B cell (primary cell): ENCODE data around the gene EDAR. TPM values are rescaled to one million over a fixed set of nuclear protein-coding genes. Genes with fewer than 3 reads are reported as not detected.

ENCODE experiments used
- ATAC-seq: fragments of 200-7000 bp; cut with Tn5 transposase; one replicate; pipeline ENCODE4 v1.10.0; 2021; ENCODE audit warnings: low read depth, mild to moderate bottlenecking, moderate number of reproducible peaks, moderate library complexity
- CTCF ChIA-PET: fragments of 350-600 bp; sonication (Branson Sonifier 250); formaldehyde crosslinking; loops from one replicate; lab custom pipeline; 2021; ENCODE audit warnings: antibody characterized with exemption, inconsistent platforms; lab: Charles Lee
- POLR2A ChIA-PET: fragments of 350-600 bp; sonication (Branson Sonifier 250); formaldehyde crosslinking; loops from one replicate; lab custom pipeline; 2021; ENCODE audit warnings: antibody characterized with exemption; lab: Charles Lee
- DNase-seq: peaks from one replicate; pipeline ENCODE4 v3.0.0; 2013
- H2AFZ ChIP-seq: 2 replicates; pipeline ENCODE4 v1.6.1; 2012; ENCODE audit warnings: mild to moderate bottlenecking, low read depth, low read length; ENCODE audit not compliant: insufficient read depth, poor library complexity, severe bottlenecking
- H3K27ac ChIP-seq, 2 donors: 1 replicate in 1 of 2; 2 replicates in 1 of 2; pipeline ENCODE4 v1.5.1; 2012 to 2013; ENCODE audit warnings: low read length in 2 of 2, mild to moderate bottlenecking in 2 of 2, moderate library complexity in 1 of 2
- H3K27me3 ChIP-seq, 4 experiments: fragments of 200-600 bp in 1 of 4; sonication (generic) in 1 of 4; replicated peaks in 1 of 4; 1 replicate in 2 of 4; 2 replicates in 2 of 4; pipeline versions ENCODE4 v1.6.1 to v1.7.0; 2013 to 2016; ENCODE audit warnings: low read length in 3 of 4, mild to moderate bottlenecking in 2 of 4, mixed read lengths in 1 of 4, moderate library complexity in 1 of 4; ENCODE audit not compliant: insufficient read depth in 4 of 4, control insufficient read depth in 3 of 4; ENCODE audit errors: control extremely low read depth in 1 of 4
- H3K36me3 ChIP-seq, 2 experiments: replicated peaks in 1 of 2; 1 replicate in 1 of 2; 2 replicates in 1 of 2; pipeline versions ENCODE4 v1.6.1 to v1.7.1; 2013; ENCODE audit warnings: low read length in 1 of 2; ENCODE audit not compliant: insufficient read depth in 2 of 2, control insufficient read depth in 1 of 2; ENCODE audit errors: control extremely low read depth in 1 of 2, extremely low read depth in 1 of 2
- H3K4me1 ChIP-seq, 2 donors: fragments of 200-600 bp in 1 of 2; sonication (generic) in 1 of 2; 1 replicate in 1 of 2; 2 replicates in 1 of 2; pipeline versions ENCODE4 v1.5.1 to v1.6.1; 2013 to 2017; ENCODE audit warnings: low read length in 2 of 2; ENCODE audit not compliant: control insufficient read depth in 2 of 2, insufficient read depth in 2 of 2
- H3K4me2 ChIP-seq: replicated peaks from 2 replicates; pipeline ENCODE3; 2012; ENCODE audit warnings: mild to moderate bottlenecking, low read depth, low read length; ENCODE audit not compliant: poor library complexity, severe bottlenecking
- H3K4me3 ChIP-seq, 5 experiments: fragments of 200-600 bp in 1 of 5; sonication (generic) in 1 of 5; 1 replicate in 3 of 5; 2 replicates in 2 of 5; pipeline versions ENCODE4 v1.5.1 to v1.7.0; 2011 to 2016; ENCODE audit warnings: low read length in 4 of 5, mild to moderate bottlenecking in 4 of 5, low read depth in 2 of 5, control low read depth in 1 of 5, moderate library complexity in 1 of 5; ENCODE audit not compliant: insufficient read depth in 1 of 5; ENCODE audit errors: control extremely low read depth in 1 of 5, extremely low read depth in 1 of 5
- H3K79me2 ChIP-seq: fragments of 200-600 bp; sonication (generic); one replicate; pipeline ENCODE4 v1.6.0; 2016; ENCODE audit warnings: low read length; ENCODE audit not compliant: control insufficient read depth, insufficient read depth
- H3K9ac ChIP-seq: fragments of 200-600 bp; sonication (generic); 2 replicates; pipeline ENCODE4 v1.6.1; 2017; ENCODE audit warnings: mild to moderate bottlenecking, low read length, moderate library complexity
- H3K9me3 ChIP-seq, 3 donors: one replicate each; pipeline versions ENCODE4 v1.6.1 to v1.7.1; 2013; ENCODE audit warnings: low read length in 2 of 3; ENCODE audit not compliant: control insufficient read depth in 2 of 3, insufficient read depth in 1 of 3; ENCODE audit errors: control extremely low read depth in 1 of 3
- H4K20me1 ChIP-seq: 2 replicates; pipeline ENCODE4 v1.6.0; 2012; ENCODE audit warnings: mild to moderate bottlenecking, low read length; ENCODE audit not compliant: insufficient read depth, control insufficient read depth, poor library complexity, severe bottlenecking
- H3K27ac Mint-ChIP-seq: one replicate; pipeline ENCODE4 v1.8.0; 2021; ENCODE audit warnings: mixed read lengths
- H3K27me3 Mint-ChIP-seq: one replicate; pipeline ENCODE4 v1.8.0; 2021; ENCODE audit warnings: mixed read lengths
- H3K4me1 Mint-ChIP-seq: one replicate; pipeline ENCODE4 v1.8.0; 2021; ENCODE audit warnings: mixed read lengths
- H3K4me3 Mint-ChIP-seq: one replicate; pipeline ENCODE4 v1.8.0; 2021; ENCODE audit warnings: mixed read lengths
- H3K9me3 Mint-ChIP-seq: one replicate; pipeline ENCODE4 v1.8.0; 2022; ENCODE audit warnings: mixed read lengths; ENCODE audit not compliant: insufficient read depth
- CTCF ChIP-seq: fragments of 200-600 bp; IDR thresholded peaks from one replicate; pipeline ENCODE4 v1.8.0; 2022; ENCODE audit warnings: antibody characterized with exemption, mild to moderate bottlenecking
- EZH2 ChIP-seq: IDR thresholded peaks from 2 replicates; pipeline ENCODE4 v1.6.1; 2012; ENCODE audit warnings: borderline replicate concordance, low read depth, mild to moderate bottlenecking, moderate library complexity, low read length; ENCODE audit not compliant: insufficient read depth, poor library complexity, severe bottlenecking
- WGBS: methylation state at CpG from one replicate; pipeline ENCODE4 v1.1.5; 2013; ENCODE audit warnings: missing lambda C conversion rate; ENCODE audit not compliant: insufficient coverage; 5-methylcytosine and 5-hydroxymethylcytosine counted together
- intact Hi-C: fragments of 100-400 bp; cut with micrococcal nuclease; formaldehyde crosslinking; loops from one replicate; pipeline ENCODE4 v1.10.0; 2022
- polyA plus RNA-seq: library from polyadenylated mRNA; depleted of rRNA; stranded (reverse); fragments of >200 nt; gene quantifications from 2 replicates; pipeline ENCODE4 v1.2.3, GENCODE V29; 2012
- total RNA-seq, 2 donors: library from RNA; stranded (reverse); fragments of 120-200 nt in 1 of 2; gene quantifications; 1 replicate in 1 of 2; 2 replicates in 1 of 2; pipeline versions ENCODE4 v1.2.3 to v1.2.4, GENCODE V29; 2013 to 2022

Gene EDAR
- total and polyA plus RNA-seq, 2 donors (not counting 1 experiment from before 2014, with no cell fraction given), result 0.03 TPM; not detected in 1

- no peaks in the 10 kb centered on the region for H3K79me2 ChIP-seq
- H3K36me3 ChIP-seq, result no peaks in the 10 kb centered on the region
- DNase-seq (no peak), ATAC-seq (no peak)
- ChIA-PET CTCF (no interaction called here), POLR2A (no interaction called here)
- no peak overlapping the region for H3K4me2 ChIP-seq
- H3K27me3 Mint-ChIP-seq, result no peaks in the 10 kb centered on the region
- no peaks in the 10 kb centered on the region for H3K4me1 Mint-ChIP-seq
- no peak overlapping the region for H3K27ac Mint-ChIP-seq
- no peak overlapping the region for H3K27ac ChIP-seq
- intact Hi-C loops, result no loop called here
- no peaks in the 10 kb centered on the region for H3K9me3 ChIP-seq
- TF ChIP-seq EZH2 (no peak), CTCF (no peak)
- no peaks in the 10 kb centered on the region for H3K4me1 ChIP-seq
- H3K9me3 Mint-ChIP-seq, result no peaks in the 10 kb centered on the region
- no peaks in the 10 kb centered on the region for H4K20me1 ChIP-seq
- H3K27me3 ChIP-seq, result no peaks in the 10 kb centered on the region
- H2AFZ ChIP-seq, result no peak overlapping the region
- H3K4me3 Mint-ChIP-seq, result no peak overlapping the region
- H3K4me3 ChIP-seq, result no peak overlapping the region
- 89% methylated on average over 12 of the region's 13 CpGs for WGBS
- no peak overlapping the region for H3K9ac ChIP-seq
Measured at GRCh38 chr2:108923736-108924579, 65.1 kb downstream of the EDAR start.

- no peaks in the 10 kb centered on the region for H3K9me3 ChIP-seq
- no peaks in the 10 kb centered on the region for H3K4me1 ChIP-seq
- intact Hi-C loops, result no loop called here
- no peaks in the 10 kb centered on the region for H3K27me3 ChIP-seq
- H3K36me3 ChIP-seq, result no peaks in the 10 kb centered on the region
- Mint-ChIP-seq H3K27ac (no peak overlapping the region), H3K4me3 (no peak overlapping the region), H3K9me3 (no peaks in the 10 kb centered on the region), H3K4me1 (no peaks in the 10 kb centered on the region), H3K27me3 (no peaks in the 10 kb centered on the region)
- H3K4me2 ChIP-seq, result no peak overlapping the region
- no peak overlapping the region for H3K27ac ChIP-seq
- DNase-seq, result no peak
- no peaks in the 10 kb centered on the region for H4K20me1 ChIP-seq
- H3K79me2 ChIP-seq, result no peaks in the 10 kb centered on the region
- ChIA-PET CTCF (no interaction called here), POLR2A (no interaction called here)
- no peak for TF ChIP-seq CTCF
- no peak for TF ChIP-seq EZH2
- H2AFZ ChIP-seq, result no peak overlapping the region
- no peak overlapping the region for H3K9ac ChIP-seq
- no peak for ATAC-seq
- H3K4me3 ChIP-seq, result no peak overlapping the region
- 91% methylated on average over 6 of the region's 12 CpGs for WGBS
Measured at GRCh38 chr2:108923019-108923700, 65.9 kb downstream of the EDAR start.
